HEK293 (cell line): ENCODE results near the gene MANSC4.
A peak's percentile ranks its signal among the peaks of the same experiment; 100 is the strongest.

ENCODE experiments used
- CTCF ChIA-PET: fragments of 350-600 bp; formaldehyde crosslinking; extraction: SDS; loops from one replicate; lab custom pipeline; 2021; ENCODE audit warnings: antibody characterized with exemption; lab: Yijun Ruan, JAX
- POLR2A ChIA-PET: fragments of 300-600 bp; formaldehyde crosslinking; extraction: SDS; loops from one replicate; lab custom pipeline; 2020; ENCODE audit warnings: antibody characterized with exemption, inconsistent platforms; lab: Yijun Ruan, JAX
- H3K27ac ChIP-seq: fragments of 200-500 bp; sonication (Bioruptor generic); 2 replicates; pipeline ENCODE4 v1.5.1; 2014; ENCODE audit warnings: low read depth, low read length, control low read depth, inconsistent platforms; ENCODE audit errors: extremely low read depth
- H3K36me3 ChIP-seq, 2 experiments: fragments of 200-500 bp in 1 of 2; sonication (Bioruptor generic) in 1 of 2; 1 replicate in 1 of 2; 2 replicates in 1 of 2; pipeline ENCODE4 v1.5.1; 2014 to 2017; ENCODE audit warnings: inconsistent platforms in 2 of 2, low read length in 2 of 2; ENCODE audit not compliant: control insufficient read depth in 2 of 2, insufficient read depth in 1 of 2
- H3K4me1 ChIP-seq: fragments of 200-500 bp; sonication (Bioruptor generic); 2 replicates; pipeline ENCODE4 v1.5.1; 2014; ENCODE audit warnings: mild to moderate bottlenecking, low read length, inconsistent platforms; ENCODE audit not compliant: control insufficient read depth, insufficient read depth
- H3K4me3 ChIP-seq: 2 replicates; pipeline ENCODE4 v1.5.1; 2011; ENCODE audit warnings: low read depth, mild to moderate bottlenecking, control low read depth, low read length, moderate library complexity
- H3K9me3 ChIP-seq: fragments of 200-500 bp; sonication (Bioruptor generic); 2 replicates; pipeline ENCODE4 v1.5.1; 2014; ENCODE audit warnings: low read depth, low read length, inconsistent platforms; ENCODE audit not compliant: control insufficient read depth, insufficient read depth
- GFI1B ChIP-seq: fragments of 450-650 bp; formaldehyde crosslinking; IDR thresholded peaks from 2 replicates; pipeline ENCODE4 v1.5.1; 2016; ENCODE audit warnings: missing biosample characterization, missing genetic modification characterization
- GLIS1 ChIP-seq: fragments of 450-650 bp; formaldehyde crosslinking; IDR thresholded peaks from 2 replicates; pipeline ENCODE4 v1.5.1; 2016; ENCODE audit warnings: missing biosample characterization, missing genetic modification characterization
- SALL2 ChIP-seq: fragments of 450-650 bp; formaldehyde crosslinking; IDR thresholded peaks from 2 replicates; pipeline ENCODE4 v1.5.0; 2017; ENCODE audit warnings: missing biosample characterization, mild to moderate bottlenecking, missing genetic modification characterization, borderline replicate concordance
- TCF7L2 ChIP-seq: IDR thresholded peaks from 2 replicates; pipeline ENCODE4 v1.6.1; 2011; ENCODE audit warnings: low read depth, mild to moderate bottlenecking, inconsistent platforms, low read length, moderate library complexity, borderline replicate concordance
- ZBTB20 ChIP-seq: fragments of 450-650 bp; formaldehyde crosslinking; IDR thresholded peaks from 2 replicates; pipeline ENCODE4 v1.5.1; 2016; ENCODE audit warnings: missing biosample characterization, missing genetic modification characterization
- ZFP3 ChIP-seq: fragments of 450-650 bp; formaldehyde crosslinking; IDR thresholded peaks from 2 replicates; pipeline ENCODE4 v1.5.1; 2016; ENCODE audit warnings: low read depth, missing biosample characterization, missing genetic modification characterization
- ZNF133 ChIP-seq: fragments of 450-650 bp; formaldehyde crosslinking; IDR thresholded peaks from 2 replicates; pipeline ENCODE4 v1.5.1; 2016; ENCODE audit warnings: missing biosample characterization, missing genetic modification characterization
- ZNF214 ChIP-seq: fragments of 450-650 bp; formaldehyde crosslinking; IDR thresholded peaks from 2 replicates; pipeline ENCODE4 v1.5.1; 2017; ENCODE audit warnings: missing biosample characterization, mild to moderate bottlenecking, missing genetic modification characterization, borderline replicate concordance
- ZNF221 ChIP-seq: fragments of 450-650 bp; formaldehyde crosslinking; IDR thresholded peaks from 2 replicates; pipeline ENCODE4 v1.5.1; 2017; ENCODE audit warnings: missing biosample characterization, missing genetic modification characterization, borderline replicate concordance
- ZNF239 ChIP-seq: fragments of 450-650 bp; formaldehyde crosslinking; IDR thresholded peaks from 2 replicates; pipeline ENCODE4 v1.5.1; 2016; ENCODE audit warnings: missing biosample characterization, missing genetic modification characterization
- ZNF248 ChIP-seq: fragments of 450-650 bp; formaldehyde crosslinking; IDR thresholded peaks from 2 replicates; pipeline ENCODE4 v1.5.1; 2017; ENCODE audit warnings: missing biosample characterization, missing genetic modification characterization
- ZNF548 ChIP-seq: fragments of 450-650 bp; formaldehyde crosslinking; IDR thresholded peaks from 2 replicates; pipeline ENCODE4 v1.5.1; 2016; ENCODE audit warnings: missing biosample characterization, missing genetic modification characterization
- ZNF560 ChIP-seq: fragments of 450-650 bp; formaldehyde crosslinking; IDR thresholded peaks from 2 replicates; pipeline ENCODE4 v1.5.1; 2017; ENCODE audit warnings: missing biosample characterization, missing genetic modification characterization, borderline replicate concordance
- ZNF596 ChIP-seq: fragments of 450-650 bp; IDR thresholded peaks from 2 replicates; pipeline ENCODE4 v1.5.0; 2018; ENCODE audit warnings: missing biosample characterization, mild to moderate bottlenecking, missing genetic modification characterization, moderate library complexity
- ZNF768 ChIP-seq: fragments of 450-650 bp; formaldehyde crosslinking; IDR thresholded peaks from 2 replicates; pipeline ENCODE4 v1.5.1; 2018; ENCODE audit warnings: missing biosample characterization, mild to moderate bottlenecking, missing genetic modification characterization
- TF ChIP-seq, protein P1 (sequence below): fragments of 450-650 bp; formaldehyde crosslinking; IDR thresholded peaks from 2 replicates; pipeline ENCODE4 v1.5.1; 2017; ENCODE audit warnings: missing biosample characterization, missing genetic modification characterization
- TF ChIP-seq, protein P2 (sequence below): fragments of 450-650 bp; formaldehyde crosslinking; IDR thresholded peaks from 2 replicates; pipeline ENCODE4 v1.5.1; 2016; ENCODE audit warnings: missing biosample characterization, missing genetic modification characterization
- TF ChIP-seq, protein P3 (sequence below): fragments of 450-650 bp; formaldehyde crosslinking; IDR thresholded peaks from 2 replicates; pipeline ENCODE4 v1.5.1; 2017; ENCODE audit warnings: missing biosample characterization, missing genetic modification characterization
- TF ChIP-seq, protein P4 (sequence below): fragments of 450-650 bp; formaldehyde crosslinking; IDR thresholded peaks from 2 replicates; pipeline ENCODE4 v1.5.1; 2016; ENCODE audit warnings: missing biosample characterization, missing genetic modification characterization
- TF ChIP-seq, protein P5 (sequence below): fragments of 450-650 bp; formaldehyde crosslinking; IDR thresholded peaks from 2 replicates; pipeline ENCODE4 v1.5.1; 2016; ENCODE audit warnings: missing biosample characterization, missing genetic modification characterization

MANSC4 gene

DNA sequence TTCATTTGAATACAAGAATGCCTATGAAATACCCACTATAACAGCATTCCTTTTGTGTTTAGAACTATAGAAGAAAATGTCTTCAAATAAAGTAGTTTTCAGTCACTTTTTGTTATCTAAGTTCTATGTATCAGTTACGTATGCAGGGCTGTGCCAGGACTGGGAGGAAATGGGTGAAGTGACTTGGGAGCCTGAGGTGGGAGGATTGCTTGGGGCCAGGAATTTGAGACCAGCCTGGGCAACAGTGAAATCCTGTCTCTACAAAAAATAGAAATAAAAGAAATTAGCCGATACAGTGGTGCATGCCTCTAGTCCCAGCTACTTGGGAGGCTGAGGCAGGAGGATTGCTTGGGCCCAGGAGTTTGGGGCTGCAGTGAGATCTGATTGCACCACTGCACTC, 22.9 kb upstream of the MANSC4 start:
- Histone ChIP-seq H3K4me3 (no peak overlapping the region), H3K9me3 (no peaks in the 10 kb centered on the region), H3K27ac (no peak overlapping the region), H3K36me3 (peaks cover 13 to 15% of the 10 kb centered on the region in 2 experiments; a peak in 2 of 3 replicates), H3K4me1 (0 out of 2 replicates have a peak, but pooled peaks cover 2% of the 10 kb centered on the region)
- CTCF ChIA-PET = interaction anchor here (1.7 kb wide), 1 partner anchor 18 kb away, joined by 3 read pairs; no protein-coding TSS in a partner anchor
- TF ChIP-seq, protein P1, sequence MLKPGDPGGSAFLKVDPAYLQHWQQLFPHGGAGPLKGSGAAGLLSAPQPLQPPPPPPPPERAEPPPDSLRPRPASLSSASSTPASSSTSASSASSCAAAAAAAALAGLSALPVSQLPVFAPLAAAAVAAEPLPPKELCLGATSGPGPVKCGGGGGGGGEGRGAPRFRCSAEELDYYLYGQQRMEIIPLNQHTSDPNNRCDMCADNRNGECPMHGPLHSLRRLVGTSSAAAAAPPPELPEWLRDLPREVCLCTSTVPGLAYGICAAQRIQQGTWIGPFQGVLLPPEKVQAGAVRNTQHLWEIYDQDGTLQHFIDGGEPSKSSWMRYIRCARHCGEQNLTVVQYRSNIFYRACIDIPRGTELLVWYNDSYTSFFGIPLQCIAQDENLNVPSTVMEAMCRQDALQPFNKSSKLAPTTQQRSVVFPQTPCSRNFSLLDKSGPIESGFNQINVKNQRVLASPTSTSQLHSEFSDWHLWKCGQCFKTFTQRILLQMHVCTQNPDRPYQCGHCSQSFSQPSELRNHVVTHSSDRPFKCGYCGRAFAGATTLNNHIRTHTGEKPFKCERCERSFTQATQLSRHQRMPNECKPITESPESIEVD (tag by site-specific recombination) = peak; percentile 48; the same call in 1 of the 2 replicates
- TF ChIP-seq ZNF248 (tag by site-specific recombination) = no peak
- POLR2A ChIA-PET = no interaction called here

DNA sequence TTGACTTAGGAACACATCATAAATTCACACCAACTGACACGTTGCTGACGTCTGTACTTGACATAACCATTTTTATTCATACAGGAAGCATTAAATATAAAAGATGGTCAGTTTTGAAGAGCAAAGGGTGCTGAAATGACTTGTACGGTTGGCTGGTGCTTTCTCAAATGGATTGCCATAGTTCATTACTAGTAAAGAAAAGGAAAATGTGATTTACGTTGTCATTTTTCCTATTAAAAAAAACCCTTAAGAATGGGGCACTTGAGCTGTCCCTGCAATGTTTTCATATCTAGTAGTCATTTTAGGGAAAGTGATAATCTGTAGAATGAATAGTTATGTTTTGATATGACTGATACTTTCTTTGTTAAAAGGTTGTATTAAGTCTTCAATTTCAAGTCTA, 22.5 kb upstream of the MANSC4 start:
- Histone ChIP-seq H3K9me3 (no peaks in the 10 kb centered on the region), H3K4me1 (0 out of 2 replicates have a peak, but pooled peaks cover 2% of the 10 kb centered on the region), H3K36me3 (peaks cover 16 to 20% of the 10 kb centered on the region in 2 experiments; a peak in 2 of 3 replicates), H3K27ac (no peak overlapping the region)
- POLR2A ChIA-PET = no interaction called here
- TF ChIP-seq TCF7L2 = no peak
- no peak for TF ChIP-seq ZNF214 (tag by site-specific recombination)
- TF ChIP-seq ZNF239 (tag by site-specific recombination) = no peak
- TF ChIP-seq, all 188 proteins: peak for 0
- no peak overlapping the region for H3K4me3 ChIP-seq
- CTCF ChIA-PET = interaction anchor here (1.7 kb wide), 1 partner anchor 18 kb away, joined by 3 read pairs; no protein-coding TSS in a partner anchor

DNA sequence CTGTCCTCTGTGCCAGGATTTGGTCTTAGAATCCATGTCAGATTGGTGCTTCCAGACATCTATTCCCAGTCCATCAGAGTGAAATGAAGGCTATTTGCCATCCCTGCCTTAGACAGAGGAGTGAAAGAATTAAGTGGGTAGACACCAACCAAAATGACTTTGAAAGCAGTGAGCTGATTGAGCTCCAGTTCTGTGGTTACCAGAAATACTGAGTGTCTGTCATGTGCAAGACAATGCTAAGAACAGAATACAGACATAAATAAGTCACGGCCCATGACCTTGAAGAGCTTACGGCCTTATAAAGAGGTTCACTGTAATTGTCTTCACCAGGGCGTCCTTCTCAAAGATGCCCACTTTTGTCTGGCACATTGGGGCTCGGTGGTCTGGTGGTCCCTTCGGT, 21.6 kb upstream of the MANSC4 start:
- Histone ChIP-seq H3K27ac (no peak overlapping the region), H3K36me3 (peaks cover 16 to 28% of the 10 kb centered on the region in 2 experiments; a peak in 2 of 3 replicates), H3K4me1 (0 out of 2 replicates have a peak, but pooled peaks cover 2% of the 10 kb centered on the region), H3K9me3 (no peaks in the 10 kb centered on the region), H3K4me3 (no peak overlapping the region)
- CTCF ChIA-PET = interaction anchor here (0.6 to 1.7 kb wide), 2 partner anchors 19 to 201 kb away, joined by 3 read pairs; no protein-coding TSS in a partner anchor
- POLR2A ChIA-PET = no interaction called here
- TF ChIP-seq ZNF596 (tag by site-specific recombination) = no peak
- no peak for TF ChIP-seq ZNF768 (tag by site-specific recombination)
- TF ChIP-seq SALL2 (tag by site-specific recombination) = no peak
- TF ChIP-seq ZNF239 (tag by site-specific recombination) = no peak
- TF ChIP-seq ZBTB20 (tag by site-specific recombination) = no peak
- TF ChIP-seq ZNF133 (tag by site-specific recombination) = no peak
- no peak for TF ChIP-seq GFI1B (tag by site-specific recombination)
- TF ChIP-seq GLIS1 (tag by site-specific recombination) = no peak
- TF ChIP-seq, protein P2, sequence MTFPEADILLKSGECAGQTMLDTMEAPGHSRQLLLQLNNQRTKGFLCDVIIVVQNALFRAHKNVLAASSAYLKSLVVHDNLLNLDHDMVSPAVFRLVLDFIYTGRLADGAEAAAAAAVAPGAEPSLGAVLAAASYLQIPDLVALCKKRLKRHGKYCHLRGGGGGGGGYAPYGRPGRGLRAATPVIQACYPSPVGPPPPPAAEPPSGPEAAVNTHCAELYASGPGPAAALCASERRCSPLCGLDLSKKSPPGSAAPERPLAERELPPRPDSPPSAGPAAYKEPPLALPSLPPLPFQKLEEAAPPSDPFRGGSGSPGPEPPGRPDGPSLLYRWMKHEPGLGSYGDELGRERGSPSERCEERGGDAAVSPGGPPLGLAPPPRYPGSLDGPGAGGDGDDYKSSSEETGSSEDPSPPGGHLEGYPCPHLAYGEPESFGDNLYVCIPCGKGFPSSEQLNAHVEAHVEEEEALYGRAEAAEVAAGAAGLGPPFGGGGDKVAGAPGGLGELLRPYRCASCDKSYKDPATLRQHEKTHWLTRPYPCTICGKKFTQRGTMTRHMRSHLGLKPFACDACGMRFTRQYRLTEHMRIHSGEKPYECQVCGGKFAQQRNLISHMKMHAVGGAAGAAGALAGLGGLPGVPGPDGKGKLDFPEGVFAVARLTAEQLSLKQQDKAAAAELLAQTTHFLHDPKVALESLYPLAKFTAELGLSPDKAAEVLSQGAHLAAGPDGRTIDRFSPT (tag by site-specific recombination) = no peak
- TF ChIP-seq, protein P3, sequence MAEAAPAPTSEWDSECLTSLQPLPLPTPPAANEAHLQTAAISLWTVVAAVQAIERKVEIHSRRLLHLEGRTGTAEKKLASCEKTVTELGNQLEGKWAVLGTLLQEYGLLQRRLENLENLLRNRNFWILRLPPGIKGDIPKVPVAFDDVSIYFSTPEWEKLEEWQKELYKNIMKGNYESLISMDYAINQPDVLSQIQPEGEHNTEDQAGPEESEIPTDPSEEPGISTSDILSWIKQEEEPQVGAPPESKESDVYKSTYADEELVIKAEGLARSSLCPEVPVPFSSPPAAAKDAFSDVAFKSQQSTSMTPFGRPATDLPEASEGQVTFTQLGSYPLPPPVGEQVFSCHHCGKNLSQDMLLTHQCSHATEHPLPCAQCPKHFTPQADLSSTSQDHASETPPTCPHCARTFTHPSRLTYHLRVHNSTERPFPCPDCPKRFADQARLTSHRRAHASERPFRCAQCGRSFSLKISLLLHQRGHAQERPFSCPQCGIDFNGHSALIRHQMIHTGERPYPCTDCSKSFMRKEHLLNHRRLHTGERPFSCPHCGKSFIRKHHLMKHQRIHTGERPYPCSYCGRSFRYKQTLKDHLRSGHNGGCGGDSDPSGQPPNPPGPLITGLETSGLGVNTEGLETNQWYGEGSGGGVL = no peak
- no peak for TF ChIP-seq ZNF560 (tag by site-specific recombination)
- TF ChIP-seq, protein P4, sequence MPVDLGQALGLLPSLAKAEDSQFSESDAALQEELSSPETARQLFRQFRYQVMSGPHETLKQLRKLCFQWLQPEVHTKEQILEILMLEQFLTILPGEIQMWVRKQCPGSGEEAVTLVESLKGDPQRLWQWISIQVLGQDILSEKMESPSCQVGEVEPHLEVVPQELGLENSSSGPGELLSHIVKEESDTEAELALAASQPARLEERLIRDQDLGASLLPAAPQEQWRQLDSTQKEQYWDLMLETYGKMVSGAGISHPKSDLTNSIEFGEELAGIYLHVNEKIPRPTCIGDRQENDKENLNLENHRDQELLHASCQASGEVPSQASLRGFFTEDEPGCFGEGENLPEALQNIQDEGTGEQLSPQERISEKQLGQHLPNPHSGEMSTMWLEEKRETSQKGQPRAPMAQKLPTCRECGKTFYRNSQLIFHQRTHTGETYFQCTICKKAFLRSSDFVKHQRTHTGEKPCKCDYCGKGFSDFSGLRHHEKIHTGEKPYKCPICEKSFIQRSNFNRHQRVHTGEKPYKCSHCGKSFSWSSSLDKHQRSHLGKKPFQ = no peak
- no peak for TF ChIP-seq ZNF548
- TF ChIP-seq TCF7L2 = no peak
- TF ChIP-seq ZFP3 (tag by site-specific recombination) = no peak
- TF ChIP-seq ZNF221 = no peak
- TF ChIP-seq, protein P5, sequence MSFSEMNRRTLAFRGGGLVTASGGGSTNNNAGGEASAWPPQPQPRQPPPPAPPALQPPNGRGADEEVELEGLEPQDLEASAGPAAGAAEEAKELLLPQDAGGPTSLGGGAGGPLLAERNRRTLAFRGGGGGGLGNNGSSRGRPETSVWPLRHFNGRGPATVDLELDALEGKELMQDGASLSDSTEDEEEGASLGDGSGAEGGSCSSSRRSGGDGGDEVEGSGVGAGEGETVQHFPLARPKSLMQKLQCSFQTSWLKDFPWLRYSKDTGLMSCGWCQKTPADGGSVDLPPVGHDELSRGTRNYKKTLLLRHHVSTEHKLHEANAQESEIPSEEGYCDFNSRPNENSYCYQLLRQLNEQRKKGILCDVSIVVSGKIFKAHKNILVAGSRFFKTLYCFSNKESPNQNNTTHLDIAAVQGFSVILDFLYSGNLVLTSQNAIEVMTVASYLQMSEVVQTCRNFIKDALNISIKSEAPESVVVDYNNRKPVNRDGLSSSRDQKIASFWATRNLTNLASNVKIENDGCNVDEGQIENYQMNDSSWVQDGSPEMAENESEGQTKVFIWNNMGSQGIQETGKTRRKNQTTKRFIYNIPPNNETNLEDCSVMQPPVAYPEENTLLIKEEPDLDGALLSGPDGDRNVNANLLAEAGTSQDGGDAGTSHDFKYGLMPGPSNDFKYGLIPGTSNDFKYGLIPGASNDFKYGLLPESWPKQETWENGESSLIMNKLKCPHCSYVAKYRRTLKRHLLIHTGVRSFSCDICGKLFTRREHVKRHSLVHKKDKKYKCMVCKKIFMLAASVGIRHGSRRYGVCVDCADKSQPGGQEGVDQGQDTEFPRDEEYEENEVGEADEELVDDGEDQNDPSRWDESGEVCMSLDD (tag by site-specific recombination) = no peak
